AG08396 (cell line): ENCODE data around the gene GJD2.

Experiments used
- DNase-seq: peaks from one replicate; pipeline ENCODE4 v3.0.0; 2012; ENCODE audit warnings: low spot score, mixed read lengths

The GJD2 gene

GRCh38 chr15:34773013-34773412, 18.2 kb upstream of the GJD2 start:
- no peak for DNase-seq

GRCh38 chr15:34772312-34772711, 17.5 kb upstream of the GJD2 start:
- DNase-seq: no peak

- DNase-seq: no peak
Observed at GRCh38 chr15:34769711-34770110, 14.9 kb upstream of the GJD2 start.

GRCh38 chr15:34768530-34768929, 13.7 kb upstream of the GJD2 start:
- no peak for DNase-seq

- no peak for DNase-seq
Observed at GRCh38 chr15:34765741-34766140, 10.9 kb upstream of the GJD2 start.

- DNase-seq: no peak
Observed at GRCh38 chr15:34760909-34761308, 6.1 kb upstream of the GJD2 start.

- no peak for DNase-seq
Observed at GRCh38 chr15:34759992-34760391, 5.2 kb upstream of the GJD2 start.

- no peak for DNase-seq
Observed at GRCh38 chr15:34759347-34759746, 4.5 kb upstream of the GJD2 start.

- no peak for DNase-seq
Observed at GRCh38 chr15:34757262-34757661, 2.5 kb upstream of the GJD2 start.

- no peak for DNase-seq
Observed at GRCh38 chr15:34755419-34755773, 598 bp upstream of the GJD2 start.

- no peak for DNase-seq
Observed at GRCh38 chr15:34754171-34754601, 612 bp downstream of the GJD2 start.

GRCh38 chr15:34753236-34753894, 1.4 kb downstream of the GJD2 start:
- DNase-seq: peak; percentile 70

- no peak for DNase-seq
Observed at GRCh38 chr15:34749691-34750090, 5.1 kb downstream of the GJD2 start.

- DNase-seq: no peak
Observed at GRCh38 chr15:34739346-34739745, 15.5 kb downstream of the GJD2 start.

- DNase-seq: no peak
Observed at GRCh38 chr15:34738002-34738401, 16.8 kb downstream of the GJD2 start.

GRCh38 chr15:34737477-34737876, 17.3 kb downstream of the GJD2 start:
- peak; percentile 27 for DNase-seq

- DNase-seq: no peak
Observed at GRCh38 chr15:34734303-34734702, 20.5 kb downstream of the GJD2 start.

GRCh38 chr15:34733621-34734020, 21.2 kb downstream of the GJD2 start:
- no peak for DNase-seq

- no peak for DNase-seq
Observed at GRCh38 chr15:34732430-34732829, 22.4 kb downstream of the GJD2 start.

GRCh38 chr15:34730701-34731100, 24.1 kb downstream of the GJD2 start:
- DNase-seq: no peak

GRCh38 chr15:34729886-34730285, 24.9 kb downstream of the GJD2 start:
- DNase-seq: no peak

GRCh38 chr15:34729056-34729455, 25.7 kb downstream of the GJD2 start:
- no peak for DNase-seq

- peak; percentile 50 for DNase-seq
Observed at GRCh38 chr15:34726406-34727100, 28.2 kb downstream of the GJD2 start.

- no peak for DNase-seq
Observed at GRCh38 chr15:34725556-34725955, 29.2 kb downstream of the GJD2 start.
